ENCODE results near the gene RMI1.
A peak's percentile ranks its signal among the peaks of the same experiment; 100 is the strongest.

The RMI1 gene

DNA sequence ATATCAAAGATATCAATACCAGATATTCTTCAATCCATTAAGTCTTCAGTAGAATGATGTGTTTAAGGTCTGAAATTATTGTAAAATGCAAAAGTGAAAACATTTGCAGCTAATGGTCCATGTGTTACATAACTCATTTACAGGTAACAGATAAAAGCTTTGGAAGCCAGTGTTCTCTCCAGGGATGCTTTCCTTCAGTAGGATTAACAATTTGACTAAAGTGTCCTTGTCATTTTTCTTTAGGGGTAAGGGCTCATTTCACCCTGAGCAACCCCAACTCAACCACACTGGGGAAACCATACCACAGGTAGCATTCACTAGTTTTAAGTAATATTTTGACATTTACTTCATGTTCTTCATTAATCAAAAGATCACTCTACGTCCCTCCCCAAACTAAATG is 13.5 kb upstream of the RMI1 start:
- DNase-seq (ENCODE audit: low read depth in 3 of 3) = no peak

DNA sequence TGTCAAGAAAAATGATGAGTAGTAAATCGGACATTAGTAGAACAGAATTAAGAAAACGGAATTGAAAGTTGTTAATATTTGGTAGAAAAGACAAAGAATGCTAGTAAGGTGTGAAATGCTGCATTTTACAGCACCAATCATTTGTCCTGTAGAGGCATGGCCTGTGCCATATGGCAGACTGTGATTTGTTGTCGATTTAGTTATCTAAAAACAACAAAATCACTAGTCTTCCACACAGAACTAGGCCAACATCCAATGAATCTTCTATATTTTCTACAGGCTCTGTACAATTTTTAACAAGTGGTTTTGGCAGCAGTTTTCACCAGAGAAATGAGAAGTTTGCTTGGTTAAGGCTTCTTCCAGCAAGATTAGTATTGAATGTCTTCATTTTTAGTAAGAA is 11.0 kb upstream of the RMI1 start:
- DNase-seq (ENCODE audit: low read depth in 3 of 3) = no peak

DNA sequence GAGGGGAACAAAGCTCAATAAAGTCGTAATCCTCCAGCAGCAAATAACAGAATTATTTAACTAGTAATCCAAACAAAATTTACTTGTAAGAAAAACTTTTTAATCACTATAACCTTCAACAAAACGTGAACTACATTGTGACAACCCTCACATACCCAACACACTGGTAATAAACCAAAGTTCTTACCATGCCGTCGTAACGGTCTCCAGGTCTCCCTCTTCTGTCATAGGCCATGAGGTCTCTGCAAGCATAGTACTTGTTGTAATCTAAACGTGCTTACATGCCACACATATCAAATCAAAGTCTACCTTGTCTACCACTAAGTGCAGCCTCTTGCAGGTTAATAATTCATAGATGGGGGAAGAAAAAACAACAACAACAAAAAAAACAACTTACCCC is 9.1 kb upstream of the RMI1 start:
- DNase-seq (ENCODE audit: low read depth in 3 of 3) = no peak

DNA sequence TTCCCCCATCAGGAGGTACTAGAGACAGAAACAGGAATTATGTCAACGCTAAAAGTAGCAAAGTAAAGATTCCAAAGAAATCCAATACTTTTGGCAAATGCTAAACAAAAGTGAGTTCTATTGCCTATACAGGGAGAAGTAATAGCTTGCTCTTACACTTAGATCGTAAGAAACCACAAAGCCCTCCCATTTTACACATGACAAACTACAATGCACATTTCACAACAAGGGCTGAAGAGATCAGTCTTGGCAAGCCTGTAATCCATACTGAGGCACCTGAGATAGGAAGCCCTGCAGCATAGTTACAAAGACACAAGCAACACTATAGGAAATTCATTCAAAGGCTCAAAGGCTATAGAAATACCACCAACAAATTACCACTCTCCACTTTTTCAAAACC is 8.3 kb upstream of the RMI1 start:
- DNase-seq (ENCODE audit: low read depth in 3 of 3) = no peak

- no peak for DNase-seq (ENCODE audit: low read depth in 3 of 3)
Measured at GRCh38 chr9:83975300-83975699, 5.3 kb upstream of the RMI1 start.

- DNase-seq (ENCODE audit: low read depth in 3 of 3) = no peak
Measured at GRCh38 chr9:83976372-83976771, 4.2 kb upstream of the RMI1 start.

GRCh38 chr9:83977196-83977595 is 3.4 kb upstream of the RMI1 start:
- DNase-seq (ENCODE audit: low read depth in 3 of 3) = no peak

DNA sequence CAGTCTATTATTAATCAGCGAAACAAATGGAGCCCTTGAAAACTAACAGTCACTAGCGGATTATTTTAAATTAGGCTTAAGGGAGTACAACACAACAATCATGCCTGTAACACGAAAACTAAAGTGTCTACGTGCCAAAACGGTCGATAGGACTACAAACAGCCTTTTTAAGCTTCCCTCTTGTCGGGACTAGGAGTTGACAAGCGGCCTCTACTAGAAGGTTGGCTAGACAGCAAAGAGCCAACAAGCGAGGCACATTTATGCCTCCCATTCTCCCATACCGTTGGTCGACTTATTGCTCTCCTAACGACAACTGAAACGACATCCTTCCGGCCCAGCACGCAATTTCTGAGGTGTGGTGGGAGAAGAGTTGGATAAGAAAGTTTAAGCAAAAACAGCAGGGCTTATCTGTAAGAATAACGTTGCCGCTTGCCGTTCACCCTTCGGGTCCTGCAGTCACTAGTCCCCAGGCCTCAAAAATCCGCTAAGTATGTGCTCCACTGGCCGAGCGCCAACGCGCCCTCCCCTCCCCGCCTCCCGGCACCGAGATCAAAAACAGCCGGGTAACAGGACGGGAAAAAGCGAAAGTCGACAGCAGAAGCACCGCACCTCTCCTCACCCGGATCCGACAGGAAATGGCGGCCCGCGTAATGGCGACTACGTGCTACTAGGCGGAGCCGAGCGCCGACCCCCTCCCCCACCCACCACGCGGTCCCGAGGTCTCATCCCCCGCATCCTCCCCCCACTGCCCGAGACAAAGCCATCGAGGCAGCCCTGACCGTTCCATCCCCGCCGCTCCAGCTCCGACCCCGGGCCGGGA is 1.4 kb upstream of the RMI1 start:
- DNase-seq (ENCODE audit: low read depth in 3 of 3) = peak; percentile 74 to 86 (median 81)

GRCh38 chr9:83979812-83980394 is 702 bp upstream of the RMI1 start, which contains the start of gene HNRNPK:
Gene HNRNPK (minus strand): TSS chr9:83980215. CDS start chr9:83978252, 1,963 bp downstream.
- peak; percentile 97 to 99 (median 99) for DNase-seq (ENCODE audit: low read depth in 3 of 3)

DNA sequence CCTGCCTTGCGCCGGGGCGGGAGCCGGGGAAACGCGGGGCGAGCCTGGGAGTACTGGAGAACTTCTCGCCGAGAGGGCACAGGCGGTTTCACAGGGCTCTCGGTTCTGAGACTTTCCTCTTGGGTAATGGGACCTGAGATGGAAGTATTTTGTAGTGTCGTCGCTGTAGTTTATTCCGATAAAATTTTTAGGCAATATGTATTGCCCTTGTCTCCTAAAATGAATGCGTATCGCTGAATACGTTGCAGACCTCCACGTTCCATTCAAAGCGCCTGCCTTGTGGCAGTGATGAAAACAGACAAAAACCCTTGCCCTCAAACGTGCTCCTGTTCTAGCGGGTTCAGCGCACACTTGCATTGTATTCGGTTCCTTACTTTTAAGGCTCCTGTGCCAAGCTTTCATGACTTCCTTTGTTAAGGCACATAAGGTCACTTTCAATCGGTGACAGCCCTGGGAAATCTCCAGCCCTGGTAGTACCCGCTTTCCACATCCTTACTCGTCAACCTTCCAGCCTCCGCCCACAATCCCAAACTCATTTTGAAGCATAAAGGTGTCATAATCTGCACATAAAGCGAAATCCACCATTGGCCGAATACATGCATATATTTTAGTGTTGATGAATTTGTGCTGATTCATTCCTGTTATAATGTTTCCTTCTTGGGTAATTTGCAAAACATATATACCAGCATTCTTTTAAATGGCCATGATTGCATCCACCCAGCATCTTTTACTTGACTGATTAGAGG is 694 bp downstream of the RMI1 start:
- DNase-seq (ENCODE audit: low read depth in 3 of 3) = peak in 1 of 3 donors; percentile 8

GRCh38 chr9:83986195-83986594 is 5.6 kb downstream of the RMI1 start:
- no peak for DNase-seq (ENCODE audit: low read depth in 3 of 3)

DNA sequence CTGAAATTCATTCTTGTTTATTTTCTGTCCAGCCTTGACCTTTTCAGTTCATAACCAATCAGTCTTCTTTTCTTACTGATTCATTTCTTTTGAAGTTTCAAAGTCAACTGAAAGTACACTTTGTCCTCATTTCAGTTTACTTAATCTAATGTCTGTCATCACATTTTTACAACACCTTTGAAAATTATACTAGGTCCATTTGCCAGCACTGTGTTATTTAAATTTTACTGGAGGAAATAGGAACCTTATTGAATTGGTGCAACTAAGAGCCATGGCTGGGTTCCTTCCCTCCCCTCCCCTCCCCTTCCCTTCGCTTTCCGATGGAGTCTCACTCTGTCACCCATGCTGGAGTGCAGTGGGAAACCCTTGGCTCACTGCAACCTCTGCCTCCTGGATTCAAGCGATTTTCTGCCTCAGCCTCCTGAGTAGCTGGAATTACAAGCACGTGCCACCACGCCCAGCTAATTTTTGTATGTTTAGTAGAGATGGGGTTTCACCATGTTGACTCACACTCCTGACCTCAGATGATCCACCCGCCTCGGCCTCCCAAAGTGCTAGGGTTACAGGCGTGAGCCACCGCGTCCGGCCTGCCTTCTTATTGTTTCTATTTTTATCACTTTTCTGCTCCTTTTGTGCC is 6.3 kb downstream of the RMI1 start:
- DNase-seq (ENCODE audit: low read depth in 3 of 3) = no peak

- no peak for DNase-seq (ENCODE audit: low read depth in 3 of 3)
Measured at GRCh38 chr9:83987402-83987791, 6.8 kb downstream of the RMI1 start.

GRCh38 chr9:83988411-83988810 is 7.8 kb downstream of the RMI1 start:
- no peak for DNase-seq (ENCODE audit: low read depth in 3 of 3)

- DNase-seq (ENCODE audit: low read depth in 3 of 3) = no peak
Measured at GRCh38 chr9:83991355-83991754, 10.8 kb downstream of the RMI1 start.

GRCh38 chr9:83992407-83992806 is 11.8 kb downstream of the RMI1 start:
- DNase-seq (ENCODE audit: low read depth in 3 of 3) = no peak

DNA sequence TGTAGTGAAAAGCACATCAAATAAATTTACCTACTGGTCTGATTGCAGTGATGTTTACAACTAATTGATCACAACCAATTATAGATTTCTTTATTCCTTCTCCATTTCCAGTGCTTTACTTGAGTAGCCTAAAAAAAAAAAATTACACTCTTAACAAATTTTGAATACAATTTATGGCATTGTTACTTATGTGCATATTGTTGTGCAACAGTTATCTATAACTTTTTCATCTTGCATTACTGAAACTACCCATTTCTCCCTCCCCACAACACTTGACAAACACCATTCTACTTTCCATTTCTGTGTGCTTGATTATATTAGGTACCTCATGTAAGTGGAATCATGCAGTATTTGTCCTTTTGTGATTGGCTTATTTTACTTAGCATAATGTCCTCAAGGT is 12.3 kb downstream of the RMI1 start:
- DNase-seq (ENCODE audit: low read depth in 3 of 3) = no peak

GRCh38 chr9:83996126-83996525 is 15.5 kb downstream of the RMI1 start:
- no peak for DNase-seq (ENCODE audit: low read depth in 3 of 3)

DNA sequence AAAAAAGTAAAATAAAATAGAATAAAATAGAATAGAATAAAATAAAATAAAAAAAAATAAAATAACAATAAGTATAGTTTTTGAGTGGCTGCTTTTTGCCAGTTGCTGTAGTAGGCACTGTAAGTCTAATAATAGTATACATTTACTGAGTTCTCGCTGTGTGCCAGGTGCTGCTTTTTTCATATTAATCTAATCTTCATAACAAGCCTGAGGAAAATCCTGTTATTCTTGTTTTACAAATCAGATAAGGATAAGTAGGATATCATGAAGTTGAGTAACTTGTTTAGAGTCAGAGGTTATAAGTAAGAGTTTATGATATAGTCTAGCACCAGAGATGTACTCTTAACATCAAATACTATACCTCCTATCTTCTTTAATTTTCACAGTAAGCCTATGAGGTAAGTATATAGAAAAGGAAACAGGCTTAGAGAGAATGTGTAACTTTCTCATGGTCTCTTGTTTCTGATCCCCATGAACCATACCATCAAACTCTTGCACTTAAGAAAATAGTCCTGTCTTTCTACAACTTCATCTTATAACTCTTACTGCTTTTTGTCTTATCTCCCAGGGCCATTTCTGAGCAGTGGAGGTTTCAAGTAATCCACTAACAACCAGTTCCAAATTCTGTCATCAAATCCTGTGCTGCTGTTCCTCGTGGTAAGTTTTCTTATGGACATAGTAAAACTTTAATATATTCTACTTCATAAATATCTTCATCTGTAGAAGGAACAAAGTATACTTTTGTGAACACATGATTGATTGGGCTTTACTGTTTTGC is 18.7 kb downstream of the RMI1 start:
- no peak for DNase-seq (ENCODE audit: low read depth in 3 of 3)

DNA sequence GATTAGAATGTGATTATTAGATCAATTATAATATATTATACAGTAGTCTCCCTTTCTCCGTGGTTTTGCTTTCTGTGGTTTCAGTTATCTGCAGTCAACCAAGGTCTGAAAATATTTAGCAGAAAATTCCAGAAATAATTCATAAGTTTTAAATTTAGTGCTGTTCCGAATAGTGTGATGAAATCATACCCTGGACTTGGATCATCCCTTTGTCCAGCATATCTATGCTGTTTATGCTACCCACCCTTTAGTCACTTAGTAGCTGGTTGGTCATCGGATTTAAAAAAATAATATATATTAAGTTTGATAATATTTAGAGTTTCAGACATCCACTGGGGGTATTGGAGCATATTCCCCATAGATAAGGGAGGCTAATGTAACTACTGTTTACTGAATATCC is 19.6 kb downstream of the RMI1 start:
- no peak for DNase-seq (ENCODE audit: low read depth in 3 of 3)

- no peak for DNase-seq (ENCODE audit: low read depth in 3 of 3)
Measured at GRCh38 chr9:84001621-84002020, 21.0 kb downstream of the RMI1 start.

DNA sequence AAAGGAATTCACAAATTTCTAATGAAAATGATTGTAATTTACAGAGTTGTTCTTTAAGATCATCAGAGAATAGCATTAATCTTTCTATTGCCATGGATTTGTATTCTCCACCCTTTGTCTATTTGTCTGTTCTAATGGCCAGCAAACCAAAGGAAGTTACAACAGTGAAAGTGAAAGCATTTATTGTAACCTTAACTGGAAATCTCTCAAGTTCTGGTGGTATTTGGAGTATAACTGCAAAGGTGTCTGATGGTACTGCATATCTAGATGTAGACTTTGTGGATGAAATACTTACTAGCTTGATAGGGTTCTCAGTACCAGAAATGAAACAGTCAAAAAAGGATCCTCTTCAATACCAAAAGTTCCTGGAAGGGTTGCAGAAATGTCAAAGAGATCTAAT is 21.7 kb downstream of the RMI1 start:
- DNase-seq (ENCODE audit: low read depth in 3 of 3) = no peak

All from stimulated activated CD4-positive, alpha-beta T cell treated with anti-CD3 and anti-CD28 coated beads, TNF-alpha, amount 100 ng/mL, for 48 hours (primary cell).